Measurements from ENCODE around the gene RGS5.

DNA sequence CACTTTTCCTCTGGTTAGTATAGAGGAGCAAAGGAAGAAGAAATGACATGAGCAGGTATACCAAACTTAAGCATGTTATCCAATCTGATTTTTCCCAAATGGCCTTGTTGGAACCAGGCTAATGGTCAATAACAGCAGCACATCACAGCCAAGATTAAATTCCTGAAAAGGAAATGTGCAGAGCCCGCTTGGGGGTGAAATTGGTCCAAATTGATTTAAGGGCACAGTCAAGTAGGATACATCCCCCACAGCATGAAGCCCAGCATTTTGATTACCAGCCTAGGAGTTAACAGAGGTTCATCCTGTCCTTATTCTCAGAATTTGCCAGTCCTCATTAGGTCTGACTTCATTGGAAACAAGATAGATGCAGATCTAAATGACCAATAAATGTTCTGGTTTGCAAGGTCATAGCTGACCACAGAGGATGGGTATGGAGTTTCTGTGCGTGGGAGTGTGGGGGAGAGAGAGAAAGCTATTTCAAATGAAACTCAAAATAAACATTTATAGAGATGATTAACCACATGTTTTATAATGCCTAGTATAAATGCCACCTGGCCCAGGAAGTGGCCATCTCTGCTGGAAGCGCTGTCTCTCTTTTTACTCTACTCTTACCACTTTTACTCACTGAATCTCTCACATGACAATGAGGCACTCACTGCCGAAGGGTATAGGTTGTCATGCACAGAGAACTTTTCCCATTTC lies 38.7 kb downstream of the RGS5 start:
- TF ChIP-seq ZNF274 (IDR thresholded peaks at IDR 0.05; ENCODE audit: low read depth, low read length) (no peak), CTCF (IDR thresholded peaks at IDR 0.05 in 2 of 3, conservative IDR thresholded peaks at IDR 0.05 in 1 of 3; ENCODE audit: borderline replicate concordance in 1 of 3, insufficient read depth in 1 of 3, low read depth in 2 of 3, low read length in 2 of 3) (no peak), POLR2A (IDR thresholded peaks at IDR 0.05; ENCODE audit: borderline replicate concordance, extremely low read depth, insufficient read depth, insufficient read length) (no peak), MAX (IDR thresholded peaks at IDR 0.05) (no peak), EZH2phosphoT487 (IDR thresholded peaks at IDR 0.05; ENCODE audit: borderline replicate concordance) (no peak), RAD21 (IDR thresholded peaks at IDR 0.05; ENCODE audit: low read depth) (no peak), SRF (IDR thresholded peaks at IDR 0.05; ENCODE audit: low read depth) (no peak), EZH2 (IDR thresholded peaks at IDR 0.05) (no peak), TCF7L2 (IDR thresholded peaks at IDR 0.05; ENCODE audit: borderline replicate concordance, extremely low read depth, insufficient read depth, insufficient read length) (no peak), YY1 (IDR thresholded peaks at IDR 0.05; ENCODE audit: extremely low read depth, insufficient replicate concordance, low read depth, low read length) (no peak), POLR2AphosphoS5 (IDR thresholded peaks at IDR 0.05; ENCODE audit: low read depth, low read length) (no peak), CEBPB (IDR thresholded peaks at IDR 0.05; ENCODE audit: low read depth) (no peak), JUND (IDR thresholded peaks at IDR 0.05) (no peak)

Measured in HCT116 (cell line).